A673 (cell line): ENCODE results near the gene ITGB3. TPM values are rescaled to one million over a fixed set of nuclear protein-coding genes. Genes with fewer than 3 reads are reported as not detected.

Experiments used
- BruUV-seq: library from RNA; stranded (reverse); fragments of 400-500 nt; replicated peaks from 2 replicates; lab custom pipeline; 2021; lab: Mats Ljungman, UMichigan
- CTCF ChIA-PET: fragments of 300-600 bp; sonication (Branson Sonifier 250); formaldehyde crosslinking; loops from one replicate; lab custom pipeline; 2022; ENCODE audit warnings: antibody characterized with exemption; lab: Charles Lee
- POLR2A ChIA-PET: fragments of 300-600 bp; sonication (Branson Sonifier 250); formaldehyde crosslinking; loops from one replicate; lab custom pipeline; 2022; ENCODE audit warnings: antibody characterized with exemption; ENCODE audit not compliant: low non-redundant PET; lab: Charles Lee
- DNase-seq: peaks from one replicate; pipeline ENCODE4 v3.0.0-alpha.2; 2015; ENCODE audit warnings: low spot score
- H3K27ac ChIP-seq: fragments of 200-600 bp; sonication (generic); 2 replicates; pipeline ENCODE4 v1.5.1; 2016; ENCODE audit warnings: mixed run types, low read depth, mild to moderate bottlenecking, mixed read lengths, antibody characterized with exemption, low read length; ENCODE audit not compliant: poor library complexity, severe bottlenecking
- H3K27me3 ChIP-seq: fragments of 200-600 bp; sonication (generic); replicated peaks from 2 replicates; pipeline ENCODE4 v1.6.1; 2017; ENCODE audit warnings: mixed run types, low read depth, mild to moderate bottlenecking, mixed read lengths, antibody characterized with exemption, low read length; ENCODE audit not compliant: insufficient read depth, poor library complexity
- H3K36me3 ChIP-seq: fragments of 200-600 bp; sonication (generic); 2 replicates; pipeline ENCODE4 v1.6.1; 2016; ENCODE audit warnings: mixed run types, mild to moderate bottlenecking, mixed read lengths, antibody characterized with exemption, low read length; ENCODE audit not compliant: insufficient read depth, poor library complexity, severe bottlenecking
- H3K4me1 ChIP-seq: fragments of 200-600 bp; sonication (generic); 2 replicates; pipeline ENCODE4 v1.6.1; 2017; ENCODE audit warnings: mixed run types, mild to moderate bottlenecking, mixed read lengths, antibody characterized with exemption, low read length; ENCODE audit not compliant: insufficient read depth, poor library complexity, severe bottlenecking
- H3K4me3 ChIP-seq: fragments of 200-600 bp; sonication (generic); 2 replicates; pipeline ENCODE4 v1.5.1; 2016; ENCODE audit warnings: low read depth, mixed run types, mild to moderate bottlenecking, mixed read lengths, low read length; ENCODE audit not compliant: poor library complexity, severe bottlenecking
- H3K9me3 ChIP-seq: fragments of 200-600 bp; sonication (generic); 2 replicates; pipeline ENCODE4 v1.6.1; 2016; ENCODE audit warnings: mixed run types, low read depth, mild to moderate bottlenecking, mixed read lengths, antibody characterized with exemption, low read length; ENCODE audit not compliant: poor library complexity, severe bottlenecking
- CTCF ChIP-seq: fragments of 300-800, 200-600 bp; sonication (generic); conservative IDR thresholded peaks from 2 replicates; pipeline ENCODE4 v1.5.1; 2017; ENCODE audit warnings: low read depth, mild to moderate bottlenecking, antibody characterized with exemption, low read length, moderate library complexity, mixed read lengths
- EZH2 ChIP-seq: fragments of 200-600 bp; sonication (generic); IDR thresholded peaks from 2 replicates; pipeline ENCODE4 v1.6.1; 2017; ENCODE audit warnings: borderline replicate concordance, low read depth, mild to moderate bottlenecking, mixed read lengths, antibody characterized with exemption, low read length; ENCODE audit not compliant: poor library complexity, severe bottlenecking
- intact Hi-C: fragments of 100-400 bp; cut with micrococcal nuclease; formaldehyde crosslinking; loops from one replicate; pipeline ENCODE4 v1.10.0; 2022; ENCODE audit not compliant: unreplicated experiment
- total RNA-seq: library from RNA; stranded (reverse); gene quantifications from 2 replicates; pipeline ENCODE4 v1.2.3, GENCODE V29; 2021

Gene ITGB3
- total RNA-seq, 1 experiment from 2014 or later = not detected

DNA sequence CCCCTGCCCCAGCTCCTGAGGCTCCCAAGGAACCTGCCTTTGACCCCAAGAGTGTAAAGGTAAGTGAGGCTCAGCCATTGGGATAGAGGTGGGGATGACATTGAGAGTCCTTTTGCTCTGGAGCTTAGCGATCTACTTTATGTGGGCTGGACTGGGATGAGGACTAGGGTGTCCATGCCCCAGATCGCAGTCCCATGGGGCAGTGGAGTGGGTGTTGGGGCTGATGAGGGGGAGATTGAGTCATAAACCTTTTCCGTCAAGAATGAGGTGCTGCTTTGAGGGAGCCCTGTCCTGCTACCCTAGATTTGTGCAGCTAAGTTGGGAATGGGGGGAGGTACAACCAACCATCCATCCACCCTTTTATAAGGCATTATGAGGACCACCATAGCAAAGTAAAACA, 44.1 kb upstream of the ITGB3 start:
- Histone ChIP-seq H3K27ac (no peak overlapping the region), H3K9me3 (no peaks in the 10 kb centered on the region), H3K4me1 (no peaks in the 10 kb centered on the region), H3K36me3 (no peaks in the 10 kb centered on the region), H3K27me3 (no peaks in the 10 kb centered on the region), H3K4me3 (no peak overlapping the region)
- intact Hi-C loops = no loop called here
- CTCF ChIA-PET = no interaction called here
- no peak for DNase-seq
- POLR2A ChIA-PET = no interaction called here
- no TSS peak for BruUV-seq
- no peak for TF ChIP-seq CTCF
- TF ChIP-seq EZH2 = no peak

DNA sequence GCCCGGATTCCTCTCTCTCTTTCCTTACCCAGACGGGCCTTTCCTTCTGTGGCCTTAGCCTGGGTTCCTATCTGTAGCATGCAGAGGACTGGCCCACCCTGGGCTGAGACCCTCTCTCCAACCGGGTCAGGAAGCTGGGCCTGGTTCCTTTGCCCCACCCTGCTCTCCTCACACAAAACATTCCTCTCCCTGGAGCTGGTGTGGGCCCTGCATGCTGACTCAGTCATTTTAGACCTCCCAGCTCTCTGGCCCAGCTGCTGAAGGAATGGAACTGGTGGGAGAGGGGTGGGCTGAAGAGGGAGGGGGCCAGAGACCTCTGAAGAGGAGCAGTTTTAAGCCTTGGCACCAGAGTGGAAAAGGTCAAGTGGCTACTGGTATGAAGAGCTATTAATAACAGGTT, 43.5 kb upstream of the ITGB3 start:
- no peak for TF ChIP-seq CTCF
- TF ChIP-seq EZH2 = no peak

GRCh38 chr17:47210779-47211178, 42.8 kb upstream of the ITGB3 start:
- intact Hi-C loops = no loop called here
- no peak for DNase-seq
- Histone ChIP-seq H3K27ac (no peak overlapping the region), H3K4me1 (no peaks in the 10 kb centered on the region), H3K4me3 (no peak overlapping the region), H3K27me3 (no peaks in the 10 kb centered on the region), H3K9me3 (no peaks in the 10 kb centered on the region), H3K36me3 (no peaks in the 10 kb centered on the region)
- CTCF ChIA-PET = no interaction called here
- POLR2A ChIA-PET = no interaction called here
- no TSS peak for BruUV-seq
- TF ChIP-seq EZH2 = no peak
- TF ChIP-seq CTCF = no peak

More for the DNA sequence above, 43.5 kb upstream of the ITGB3 start:
- H3K36me3 ChIP-seq = no peaks in the 10 kb centered on the region
- CTCF ChIA-PET = no interaction called here
- H3K27ac ChIP-seq = no peak overlapping the region
- POLR2A ChIA-PET = no interaction called here
- BruUV-seq = no TSS peak
- DNase-seq = no peak
- no peak overlapping the region for H3K4me3 ChIP-seq
- H3K9me3 ChIP-seq = no peaks in the 10 kb centered on the region
- intact Hi-C loops = no loop called here
- no peaks in the 10 kb centered on the region for H3K4me1 ChIP-seq
- H3K27me3 ChIP-seq = no peaks in the 10 kb centered on the region
